Motor neuron (in vitro differentiated cells): ENCODE measurements around the gene ERC2. TPM values are rescaled to one million over a fixed set of nuclear protein-coding genes. Genes with fewer than 3 reads are reported as not detected.
A peak's percentile ranks its signal among the peaks of the same experiment; 100 is the strongest.
"Not testable (repeated sequence)": the region's sequence is repeated elsewhere in the genome, so short reads cannot be mapped to it uniquely, and the experiment has no call there.

ENCODE experiments used
- ATAC-seq, 8 experiments: fragments of 200-7000 bp; cut with Tn5 transposase; replicated peaks in 6 of 8; 2 replicates each; pipeline ENCODE4 v1.8.0; 2021; ENCODE audit warnings: mild to moderate bottlenecking in 8 of 8, moderate library complexity in 8 of 8
- H3K27ac ChIP-seq, 2 donors: fragments of 250-450 bp; sonication (Bioruptor Pico); 2 replicates each; pipeline ENCODE4 v1.9.0; 2021; ENCODE audit warnings: antibody characterized with exemption in 2 of 2, mild to moderate bottlenecking in 2 of 2, moderate library complexity in 1 of 2
- H3K4me1 ChIP-seq, 2 donors: fragments of 250-450 bp; sonication (Bioruptor Pico); replicated peaks in 1 of 2; 2 replicates each; pipeline ENCODE4 v1.6.1; 2021; ENCODE audit warnings: antibody characterized with exemption in 2 of 2, mild to moderate bottlenecking in 2 of 2, moderate library complexity in 1 of 2
- H3K4me3 ChIP-seq, 5 donors: fragments of 250-450 bp; sonication (Bioruptor Pico); 2 replicates each; pipeline ENCODE4 v1.9.0; 2021; ENCODE audit warnings: antibody characterized with exemption in 5 of 5, mild to moderate bottlenecking in 5 of 5, moderate library complexity in 4 of 5
- WGBS, 10 experiments: fragments of 450-650 bp; shearing (Covaris generic); methylation state at CpG; one replicate each; pipeline ENCODE4 v1.0.0; 2022; 5-methylcytosine and 5-hydroxymethylcytosine counted together
- in situ Hi-C, 9 experiments: fragments of 400-800 bp; cut with MboI; loops; one replicate each; pipeline ENCODE4 v1.15.0; 2021; ENCODE audit warnings: low sequenced_read_pairs in 9 of 9, low pct_unique_long_range_greater_than_20kb in 2 of 9; ENCODE audit not compliant: unreplicated experiment in 9 of 9
- total RNA-seq, 8 experiments: library from RNA; unstranded; fragments of 300-600 nt; gene quantifications; 2 replicates each; pipeline versions ENCODE4 v1.2.3 to v1.2.4, GENCODE V29; 2022

ERC2 gene
- total RNA-seq: 10 to 100 TPM in 5 of 8 experiments, 1 to 10 TPM in 3; 1.0 to 28.0 (median 18.2) TPM

DNA sequence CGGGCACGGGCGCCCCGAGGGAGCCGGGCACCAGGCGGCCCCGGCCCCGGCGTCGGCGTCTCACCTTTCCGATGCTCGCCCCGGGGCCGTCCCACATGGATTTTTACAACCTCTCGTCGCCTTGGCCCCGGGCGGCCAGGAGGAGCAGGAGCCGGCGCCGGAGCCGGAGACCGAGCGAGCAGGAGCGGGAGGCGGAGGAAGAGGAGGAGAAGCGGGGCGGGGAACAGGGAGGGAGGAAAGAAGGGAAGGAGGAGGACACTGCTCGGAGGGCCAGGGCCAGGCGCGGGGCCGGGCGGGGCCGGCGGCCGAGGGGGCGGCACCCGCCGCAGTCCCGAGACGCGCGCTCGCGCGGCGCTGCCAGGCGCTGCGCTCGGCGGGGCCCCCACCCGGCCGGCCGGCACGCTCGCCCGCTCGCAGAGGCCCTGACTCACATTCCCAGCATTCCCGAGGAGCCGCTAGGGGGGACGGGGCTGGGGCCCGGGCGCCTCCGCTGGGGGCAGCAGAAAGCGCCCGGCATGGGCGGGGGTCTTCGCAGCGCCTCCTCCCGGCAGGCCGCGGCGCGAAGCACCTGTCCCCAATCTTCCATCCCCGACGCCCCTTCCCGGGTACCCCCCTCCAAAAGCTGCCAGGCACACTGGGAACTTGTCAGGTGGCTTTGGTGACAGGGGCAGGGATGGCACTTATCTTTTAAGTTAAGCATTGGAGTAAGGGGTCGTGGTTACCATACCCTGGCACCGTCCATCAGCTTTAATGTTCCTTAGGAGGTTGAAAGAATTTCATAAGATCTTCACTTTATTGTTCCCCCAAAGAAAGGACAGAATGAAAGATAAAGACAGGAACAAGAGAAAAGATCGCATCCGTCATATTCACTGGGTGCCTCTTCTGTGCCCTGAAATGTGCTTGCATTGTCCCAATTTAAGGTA, at the start of gene ERC2:
Gene ERC2 (minus strand): TSS at position 284 of the 923 bp plus-strand sequence.
- peak within 1 kb of the TSS in 1 of 2 donors; percentile 13 for H3K27ac ChIP-seq
- peak within 1 kb of the TSS; percentile 60 to 90 (median 72) for H3K4me3 ChIP-seq
- H3K4me1 ChIP-seq: peaks cover 0 to 5% of the 10 kb centered on the region in 2 donors
- in situ Hi-C loops: no loop called here
- 0 to 100% (median 79%) methylated on average over 1 to 4 of the region's 82 CpGs; no CpG with 5 or more reads in 4 of the 10 experiments for WGBS, 10 experiments
- ATAC-seq: peak; percentile 88 to 93 (median 92)

DNA sequence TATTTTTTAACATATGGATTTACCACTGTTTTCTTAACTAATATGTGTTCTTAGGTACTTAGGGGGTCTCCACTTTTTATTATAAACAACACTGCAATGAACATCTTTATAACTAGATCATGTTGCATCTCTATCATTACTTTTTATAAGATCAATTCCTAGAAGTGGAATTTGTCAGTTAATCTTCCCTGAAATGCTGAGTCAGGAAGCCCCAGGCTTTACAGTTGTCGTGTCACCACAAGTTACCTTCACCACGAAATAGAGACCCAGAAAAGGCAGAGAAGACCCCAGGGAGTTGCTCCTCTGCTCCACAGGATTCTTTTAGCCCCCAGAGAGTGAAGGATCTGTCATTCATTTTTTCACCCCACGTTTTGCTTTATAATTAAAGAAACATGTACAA, 34.5 kb upstream of the ERC2 start:
- no peak overlapping the region for H3K27ac ChIP-seq
- no peaks in the 10 kb centered on the region for H3K4me1 ChIP-seq
- 4 to 68% (median 48%) methylated on average over 2 to 3 of the region's 3 CpGs; no CpG with 5 or more reads in 1 of the 10 experiments for WGBS, 10 experiments
- H3K4me3 ChIP-seq: no peak overlapping the region
- ATAC-seq: no peak
- in situ Hi-C loops: no loop called here

GRCh38 chr3:56496376-56496775, 28.1 kb upstream of the ERC2 start:
- H3K4me1 ChIP-seq, H3K27ac ChIP-seq, in situ Hi-C loops, ATAC-seq, H3K4me3 ChIP-seq: not testable (repeated sequence)
- WGBS, 10 experiments: 20 to 100% (median 70%) methylated on average over 1 to 4 of the region's 5 CpGs; no CpG with 5 or more reads in 1 of the 10 experiments

- no peak overlapping the region for H3K27ac ChIP-seq
- in situ Hi-C loops: no loop called here
- H3K4me3 ChIP-seq: no peak overlapping the region
- WGBS, 10 experiments: 0 to 33% (median 0%) methylated on average over 1 to 4 of the region's 5 CpGs; no CpG with 5 or more reads in 1 of the 10 experiments
- H3K4me1 ChIP-seq: no peaks in the 10 kb centered on the region
- peak; percentile 62 to 97 (median 80) for ATAC-seq
These were observed 26.5 kb upstream of the ERC2 start for GRCh38 chr3:56494679-56495322.

- ATAC-seq: peak in 3 of 8 experiments; percentile 36 to 58 (median 57)
- H3K4me3 ChIP-seq: no peak overlapping the region
- H3K4me1 ChIP-seq: no peaks in the 10 kb centered on the region
- H3K27ac ChIP-seq: no peak overlapping the region
- in situ Hi-C loops: no loop called here
- WGBS, 10 experiments: 0 to 77% (median 57%) methylated on average over 2 of the region's 2 CpGs; no CpG with 5 or more reads in 3 of the 10 experiments
These were observed 23.3 kb upstream of the ERC2 start for GRCh38 chr3:56491566-56491965.

- H3K4me1 ChIP-seq: peaks cover 7 to 9% of the 10 kb centered on the region in 2 donors
- H3K4me3 ChIP-seq: no peak overlapping the region
- 0 to 64% (median 56%) methylated on average over 1 to 7 of the region's 8 CpGs; no CpG with 5 or more reads in 1 of the 10 experiments for WGBS, 10 experiments
- ATAC-seq: peak in 3 of 8 experiments; percentile 25 to 88 (median 82)
- H3K27ac ChIP-seq: no peak overlapping the region
- in situ Hi-C loops: no loop called here
These were observed 20.7 kb upstream of the ERC2 start for GRCh38 chr3:56488812-56489600.

GRCh38 chr3:56484525-56485032, 16.3 kb upstream of the ERC2 start:
- H3K4me1 ChIP-seq: peaks cover 7 to 11% of the 10 kb centered on the region in 2 donors
- ATAC-seq: peak in 5 of 8 experiments; percentile 71 to 99 (median 99)
- WGBS, 10 experiments: 0 to 22% (median 9%) methylated on average over 1 to 2 of the region's 2 CpGs; no CpG with 5 or more reads in 4 of the 10 experiments
- H3K4me3 ChIP-seq: no peak overlapping the region
- H3K27ac ChIP-seq: no peak overlapping the region
- in situ Hi-C loops: no loop called here

DNA sequence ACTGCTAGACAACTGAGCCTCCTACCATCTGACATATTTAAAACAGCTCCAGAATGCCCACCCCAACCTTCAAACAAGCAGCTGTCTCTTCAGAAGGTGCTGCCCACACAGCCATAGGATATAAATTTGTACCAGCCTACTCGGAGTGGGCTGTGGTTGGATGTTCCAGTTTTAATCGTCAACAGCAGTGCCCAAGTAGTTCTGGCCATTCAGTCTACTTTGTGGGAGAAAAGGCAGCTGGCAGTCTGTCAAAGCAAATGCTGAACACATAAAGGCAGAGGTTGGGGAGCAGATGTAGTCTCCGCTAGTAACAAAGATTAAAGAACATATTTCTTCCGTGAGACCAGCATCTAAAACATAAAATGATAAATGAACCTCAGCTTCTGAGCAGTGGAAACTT, 15.9 kb upstream of the ERC2 start:
- peaks cover 7 to 11% of the 10 kb centered on the region in 2 donors for H3K4me1 ChIP-seq
- H3K27ac ChIP-seq: no peak overlapping the region
- WGBS, 10 experiments: 0 to 53% (median 25%) methylated on average over 2 to 4 of the region's 4 CpGs; no CpG with 5 or more reads in 3 of the 10 experiments
- in situ Hi-C loops: no loop called here
- no peak overlapping the region for H3K4me3 ChIP-seq
- ATAC-seq: peak in 5 of 8 experiments; percentile 16 to 63 (median 61)

DNA sequence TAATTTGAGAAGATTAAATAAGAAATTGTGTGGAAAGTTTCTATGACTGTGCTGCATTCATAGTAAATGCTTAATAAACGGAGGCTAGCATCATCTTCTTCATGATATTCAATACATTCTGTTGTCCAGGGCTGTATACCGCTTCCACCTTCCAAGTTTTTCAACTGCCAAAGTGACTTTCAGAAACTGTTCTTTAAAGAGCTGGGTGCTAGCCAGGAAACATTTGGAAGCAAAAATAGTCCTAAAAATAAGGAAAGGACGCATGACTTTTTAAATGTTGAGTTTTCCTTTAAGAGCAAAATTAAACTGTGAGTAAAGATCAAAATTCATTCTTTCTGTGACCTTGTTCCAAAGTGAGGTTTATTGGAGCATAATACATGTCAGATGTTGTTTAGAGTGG, 9.4 kb upstream of the ERC2 start:
- Histone ChIP-seq H3K4me3 (no peak overlapping the region), H3K27ac (no peak overlapping the region), H3K4me1 (no peaks in the 10 kb centered on the region)
- WGBS, 10 experiments: 0 to 95% (median 82%) methylated on average over 2 to 3 of the region's 3 CpGs
- in situ Hi-C loops: no loop called here
- no peak for ATAC-seq

- in situ Hi-C loops: no loop called here
- WGBS, 10 experiments: 0 to 100% (median 60%) methylated on average over 1 of the region's 1 CpG; no CpG with 5 or more reads in 4 of the 10 experiments
- no peak for ATAC-seq
- H3K4me3 ChIP-seq: no peak overlapping the region
- H3K4me1 ChIP-seq: no peaks in the 10 kb centered on the region
- H3K27ac ChIP-seq: no peak overlapping the region
These were observed 8.5 kb upstream of the ERC2 start for GRCh38 chr3:56476771-56477170.

DNA sequence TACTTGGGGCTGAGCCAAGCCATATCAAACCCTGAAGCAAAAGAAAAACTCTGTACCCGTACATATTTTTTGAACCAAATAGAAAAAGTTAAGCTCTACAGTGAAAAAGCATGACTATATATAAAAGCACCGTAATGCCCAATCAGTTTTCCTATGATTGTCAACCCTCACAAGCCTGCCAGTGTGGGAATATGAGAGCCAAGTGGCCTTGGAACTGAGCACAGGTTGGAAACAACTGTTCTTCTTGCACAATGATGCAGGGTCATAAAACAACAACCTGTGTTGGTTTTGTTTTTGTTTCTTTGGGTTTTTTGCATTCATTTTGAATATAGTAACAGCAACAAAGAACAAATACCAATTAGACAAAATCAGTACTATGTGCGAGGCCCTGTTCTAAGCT, 3.5 kb upstream of the ERC2 start:
- in situ Hi-C loops: no loop called here
- ATAC-seq: no peak
- Histone ChIP-seq H3K4me3 (no peak overlapping the region), H3K27ac (no peak overlapping the region), H3K4me1 (peaks cover 0 to under 1% of the 10 kb centered on the region in 2 donors)
- WGBS, 10 experiments: 26 to 100% (median 75%) methylated on average over 1 to 3 of the region's 3 CpGs

DNA sequence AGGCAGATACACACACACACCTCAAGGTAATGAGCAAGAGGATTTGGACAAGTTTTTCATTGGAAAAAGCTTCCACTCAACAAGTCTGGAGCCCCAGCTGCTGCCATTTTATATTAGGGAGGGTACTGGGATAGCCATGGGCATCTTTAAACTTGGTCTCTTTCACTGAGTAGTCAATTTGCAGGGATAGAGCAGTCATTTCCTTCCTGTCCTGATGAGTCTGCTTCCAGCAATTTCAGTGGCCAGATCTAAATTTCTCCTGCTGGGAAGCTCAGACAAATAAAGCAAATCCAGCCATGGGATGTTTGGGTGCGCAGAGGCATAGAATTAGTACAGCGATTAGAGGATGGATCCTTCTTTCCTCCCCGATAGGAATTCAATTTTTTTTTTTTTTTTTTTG, 874 bp upstream of the ERC2 start:
- ATAC-seq: no peak
- in situ Hi-C loops: no loop called here
- H3K27ac ChIP-seq: no peak overlapping the region
- peaks cover 0 to 5% of the 10 kb centered on the region in 2 donors for H3K4me1 ChIP-seq
- H3K4me3 ChIP-seq: no peak overlapping the region
- 80 to 100% (median 92%) methylated on average over 1 to 3 of the region's 3 CpGs; no CpG with 5 or more reads in 5 of the 10 experiments for WGBS, 10 experiments
